GM18909 (cell line): ENCODE measurements around the gene CDKN1A.

Source experiments
- ATAC-seq: cut with Tn5 transposase; IDR thresholded peaks from one replicate; pipeline ENCODE4 v1.9.1; 2021; ENCODE audit warnings: mild to moderate bottlenecking; ENCODE audit not compliant: unreplicated experiment, poor library complexity

CDKN1A gene

DNA sequence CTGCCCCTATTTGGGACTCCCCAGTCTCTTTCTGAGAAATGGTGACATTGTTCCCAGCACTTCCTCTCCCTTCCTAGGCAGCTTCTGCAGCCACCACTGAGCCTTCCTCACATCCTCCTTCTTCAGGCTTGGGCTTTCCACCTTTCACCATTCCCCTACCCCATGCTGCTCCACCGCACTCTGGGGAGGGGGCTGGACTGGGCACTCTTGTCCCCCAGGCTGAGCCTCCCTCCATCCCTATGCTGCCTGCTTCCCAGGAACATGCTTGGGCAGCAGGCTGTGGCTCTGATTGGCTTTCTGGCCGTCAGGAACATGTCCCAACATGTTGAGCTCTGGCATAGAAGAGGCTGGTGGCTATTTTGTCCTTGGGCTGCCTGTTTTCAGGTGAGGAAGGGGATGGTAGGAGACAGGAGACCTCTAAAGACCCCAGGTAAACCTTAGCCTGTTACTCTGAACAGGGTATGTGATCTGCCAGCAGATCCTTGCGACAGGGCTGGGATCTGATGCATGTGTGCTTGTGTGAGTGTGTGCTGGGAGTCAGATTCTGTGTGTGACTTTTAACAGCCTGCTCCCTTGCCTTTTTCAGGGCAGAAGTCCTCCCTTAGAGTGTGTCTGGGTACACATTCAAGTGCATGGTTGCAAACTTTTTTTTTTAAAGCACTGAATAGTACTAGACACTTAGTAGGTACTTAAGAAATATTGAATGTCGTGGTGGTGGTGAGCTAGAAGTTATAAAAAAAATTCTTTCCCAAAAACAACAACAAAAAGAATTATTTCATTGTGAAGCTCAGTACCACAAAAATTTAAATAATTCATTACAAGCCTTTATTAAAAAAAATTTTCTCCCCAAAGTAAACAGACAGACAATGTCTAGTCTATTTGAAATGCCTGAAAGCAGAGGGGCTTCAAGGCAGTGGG is 2.1 kb upstream of the CDKN1A start:
- no peak for ATAC-seq

- no peak for ATAC-seq
Measured at GRCh38 chr6:36677059-36677749, 1.3 kb upstream of the CDKN1A start.

GRCh38 chr6:36677753-36678487 is 594 bp upstream of the CDKN1A start:
- no peak for ATAC-seq

GRCh38 chr6:36679043-36679833 is 724 bp downstream of the CDKN1A start:
- ATAC-seq, result no peak

DNA sequence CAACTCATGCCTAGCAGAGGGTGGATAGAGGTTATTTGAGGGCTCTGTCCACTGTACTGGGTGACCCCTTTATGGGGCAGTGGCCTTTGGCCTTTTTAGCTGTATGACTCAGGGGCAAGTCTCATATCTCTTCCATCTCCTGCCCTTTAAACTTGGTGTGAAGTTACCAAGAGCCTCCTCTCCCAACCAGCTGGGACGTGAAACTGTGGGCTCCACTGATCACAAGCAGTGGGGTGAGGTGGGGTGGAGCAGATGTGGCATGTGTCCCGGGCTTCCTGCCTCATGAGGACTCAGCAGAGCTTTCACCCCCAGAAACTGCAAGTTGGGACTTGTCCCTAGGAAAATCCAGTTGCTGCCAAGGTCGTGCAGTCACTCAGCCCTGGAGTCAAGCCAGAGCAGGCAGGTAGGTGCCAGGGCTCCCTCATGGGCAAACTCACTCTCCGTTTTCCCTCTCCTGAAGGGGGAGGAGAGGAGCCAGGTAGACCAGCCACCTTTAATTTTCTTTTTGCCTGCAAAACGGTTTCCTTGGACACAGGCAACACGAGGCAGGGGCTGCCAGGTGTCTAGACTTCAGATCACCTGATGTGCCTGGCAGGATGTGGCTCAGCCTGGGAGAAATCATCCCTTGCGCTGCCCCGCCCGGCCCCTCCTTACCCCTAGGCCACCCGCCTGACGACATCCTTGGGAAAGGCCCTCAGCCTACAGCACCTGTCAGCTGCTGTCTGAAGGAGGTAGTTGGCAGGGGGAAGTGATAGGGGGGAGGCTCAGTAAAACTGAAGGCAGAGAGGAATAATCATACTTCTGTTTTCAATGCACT is 4.0 kb downstream of the CDKN1A start:
- peak; percentile 28 for ATAC-seq

- ATAC-seq, result no peak
Measured at GRCh38 chr6:36683145-36683655, 4.7 kb downstream of the CDKN1A start.

DNA sequence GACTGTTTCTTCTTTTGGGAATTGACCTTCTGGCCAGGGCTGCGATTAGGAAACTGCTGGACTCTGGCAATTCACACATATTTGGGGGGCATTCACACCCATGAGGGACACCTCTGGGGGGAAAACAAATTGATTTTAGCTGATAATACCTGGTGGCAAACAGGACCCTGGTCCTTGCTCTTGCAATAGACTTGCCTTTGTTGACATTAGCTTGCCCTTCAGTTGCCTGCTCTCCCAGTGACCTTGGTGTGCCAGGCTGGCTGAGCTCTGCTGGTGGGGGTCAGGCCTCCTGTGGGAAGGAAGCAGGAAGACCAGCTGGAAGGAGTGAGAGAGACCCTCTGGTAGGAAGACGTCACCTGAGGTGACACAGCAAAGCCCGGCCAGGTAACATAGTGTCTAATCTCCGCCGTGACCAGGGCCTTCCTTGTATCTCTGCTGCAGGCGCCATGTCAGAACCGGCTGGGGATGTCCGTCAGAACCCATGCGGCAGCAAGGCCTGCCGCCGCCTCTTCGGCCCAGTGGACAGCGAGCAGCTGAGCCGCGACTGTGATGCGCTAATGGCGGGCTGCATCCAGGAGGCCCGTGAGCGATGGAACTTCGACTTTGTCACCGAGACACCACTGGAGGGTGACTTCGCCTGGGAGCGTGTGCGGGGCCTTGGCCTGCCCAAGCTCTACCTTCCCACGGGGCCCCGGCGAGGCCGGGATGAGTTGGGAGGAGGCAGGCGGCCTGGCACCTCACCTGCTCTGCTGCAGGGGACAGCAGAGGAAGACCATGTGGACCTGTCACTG is 5.3 kb downstream of the CDKN1A start:
- ATAC-seq, result no peak

DNA sequence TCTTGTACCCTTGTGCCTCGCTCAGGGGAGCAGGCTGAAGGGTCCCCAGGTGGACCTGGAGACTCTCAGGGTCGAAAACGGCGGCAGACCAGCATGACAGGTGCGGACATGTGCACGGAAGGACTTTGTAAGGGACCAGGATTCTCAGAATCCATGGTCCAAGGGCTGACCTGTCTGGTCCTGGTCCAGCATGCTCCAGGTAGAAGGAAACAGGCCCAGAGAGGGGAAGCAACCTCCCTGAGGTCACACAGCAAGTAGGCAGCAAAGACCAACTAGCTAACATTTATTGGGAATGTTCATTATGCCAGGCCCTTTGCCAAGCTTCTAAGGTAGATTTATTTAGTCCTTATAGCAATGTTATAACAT is 5.9 kb downstream of the CDKN1A start:
- no peak for ATAC-seq

- ATAC-seq, result no peak
Measured at GRCh38 chr6:36685166-36685924, 6.8 kb downstream of the CDKN1A start.

DNA sequence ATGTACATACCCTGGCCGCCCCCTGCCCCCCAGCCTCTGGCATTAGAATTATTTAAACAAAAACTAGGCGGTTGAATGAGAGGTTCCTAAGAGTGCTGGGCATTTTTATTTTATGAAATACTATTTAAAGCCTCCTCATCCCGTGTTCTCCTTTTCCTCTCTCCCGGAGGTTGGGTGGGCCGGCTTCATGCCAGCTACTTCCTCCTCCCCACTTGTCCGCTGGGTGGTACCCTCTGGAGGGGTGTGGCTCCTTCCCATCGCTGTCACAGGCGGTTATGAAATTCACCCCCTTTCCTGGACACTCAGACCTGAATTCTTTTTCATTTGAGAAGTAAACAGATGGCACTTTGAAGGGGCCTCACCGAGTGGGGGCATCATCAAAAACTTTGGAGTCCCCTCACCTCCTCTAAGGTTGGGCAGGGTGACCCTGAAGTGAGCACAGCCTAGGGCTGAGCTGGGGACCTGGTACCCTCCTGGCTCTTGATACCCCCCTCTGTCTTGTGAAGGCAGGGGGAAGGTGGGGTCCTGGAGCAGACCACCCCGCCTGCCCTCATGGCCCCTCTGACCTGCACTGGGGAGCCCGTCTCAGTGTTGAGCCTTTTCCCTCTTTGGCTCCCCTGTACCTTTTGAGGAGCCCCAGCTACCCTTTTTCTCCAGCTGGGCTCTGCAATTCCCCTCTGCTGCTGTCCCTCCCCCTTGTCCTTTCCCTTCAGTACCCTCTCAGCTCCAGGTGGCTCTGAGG is 7.6 kb downstream of the CDKN1A start:
- no peak for ATAC-seq

GRCh38 chr6:36686668-36687513 is 8.4 kb downstream of the CDKN1A start:
- ATAC-seq, result no peak

GRCh38 chr6:36688063-36688738 is 9.7 kb downstream of the CDKN1A start:
- ATAC-seq, result no peak

DNA sequence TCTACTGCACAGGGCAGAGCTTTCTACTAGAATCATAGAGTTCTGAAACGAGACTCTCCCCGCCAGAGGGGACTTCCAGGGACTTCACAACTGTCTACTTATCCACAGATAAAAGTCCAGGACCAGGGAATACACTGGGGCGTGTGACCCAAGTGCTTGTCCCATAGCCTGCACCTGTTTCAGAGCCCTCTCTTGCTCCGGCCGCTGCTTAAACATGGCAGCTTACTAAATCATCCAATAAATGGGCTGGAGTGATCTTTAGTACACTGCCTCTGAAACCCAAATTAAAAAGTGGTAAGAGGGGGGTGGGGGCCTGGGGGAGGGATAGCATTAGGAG is 10.2 kb downstream of the CDKN1A start:
- no peak for ATAC-seq

DNA sequence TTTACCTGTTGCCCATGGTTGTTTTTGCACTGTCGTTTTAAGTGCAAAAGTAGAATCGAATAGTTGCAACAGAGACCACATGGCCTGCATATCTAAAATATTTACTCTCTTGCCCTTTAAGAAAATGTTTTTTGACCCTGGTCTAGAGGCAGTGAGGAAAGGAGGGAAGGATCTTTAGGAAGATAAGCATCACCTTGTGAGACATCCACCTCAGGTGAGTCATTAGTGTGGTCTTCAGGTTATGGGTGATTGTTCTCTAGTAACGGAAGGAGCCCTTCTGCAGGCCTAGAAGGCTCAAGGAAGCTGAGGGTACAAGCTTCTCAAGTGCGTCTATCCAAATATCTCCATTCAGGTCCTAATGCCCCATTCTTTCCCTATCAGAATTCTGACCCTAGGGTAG is 12.5 kb downstream of the CDKN1A start:
- no peak for ATAC-seq

DNA sequence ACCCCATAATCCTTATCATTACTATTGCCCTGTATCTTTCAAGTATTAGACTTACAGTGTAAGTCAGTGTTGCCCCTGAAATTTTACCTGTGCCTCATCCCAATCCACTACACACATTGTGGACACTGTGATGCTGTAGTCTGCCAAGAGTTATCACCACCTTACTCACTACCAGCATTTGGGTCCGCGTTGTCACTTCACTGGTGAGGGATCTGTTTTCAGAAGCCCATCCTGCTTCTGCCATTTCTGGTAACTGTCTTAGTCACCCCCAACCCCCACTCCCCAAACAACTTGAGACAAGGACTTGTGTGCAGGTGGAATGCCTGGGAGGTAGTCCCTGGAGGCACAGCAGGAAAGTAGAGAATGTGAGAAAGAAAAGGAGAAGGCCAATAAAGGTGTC is 13.1 kb downstream of the CDKN1A start:
- ATAC-seq, result no peak

GRCh38 chr6:36692220-36692619 is 13.7 kb downstream of the CDKN1A start:
- ATAC-seq, result peak; percentile 76
